GM12801 (cell line): ENCODE data around the gene LBP.

Experiments used
- TF ChIP-seq, protein P1 (sequence below): IDR thresholded peaks from one replicate; pipeline ENCODE4 v1.5.1; 2011; ENCODE audit warnings: control low read depth; ENCODE audit not compliant: insufficient read length; ENCODE audit errors: extremely low read depth

LBP gene

GRCh38 chr20:38386004-38386403 lies 39.7 kb downstream of the LBP start:
- TF ChIP-seq, protein P1, sequence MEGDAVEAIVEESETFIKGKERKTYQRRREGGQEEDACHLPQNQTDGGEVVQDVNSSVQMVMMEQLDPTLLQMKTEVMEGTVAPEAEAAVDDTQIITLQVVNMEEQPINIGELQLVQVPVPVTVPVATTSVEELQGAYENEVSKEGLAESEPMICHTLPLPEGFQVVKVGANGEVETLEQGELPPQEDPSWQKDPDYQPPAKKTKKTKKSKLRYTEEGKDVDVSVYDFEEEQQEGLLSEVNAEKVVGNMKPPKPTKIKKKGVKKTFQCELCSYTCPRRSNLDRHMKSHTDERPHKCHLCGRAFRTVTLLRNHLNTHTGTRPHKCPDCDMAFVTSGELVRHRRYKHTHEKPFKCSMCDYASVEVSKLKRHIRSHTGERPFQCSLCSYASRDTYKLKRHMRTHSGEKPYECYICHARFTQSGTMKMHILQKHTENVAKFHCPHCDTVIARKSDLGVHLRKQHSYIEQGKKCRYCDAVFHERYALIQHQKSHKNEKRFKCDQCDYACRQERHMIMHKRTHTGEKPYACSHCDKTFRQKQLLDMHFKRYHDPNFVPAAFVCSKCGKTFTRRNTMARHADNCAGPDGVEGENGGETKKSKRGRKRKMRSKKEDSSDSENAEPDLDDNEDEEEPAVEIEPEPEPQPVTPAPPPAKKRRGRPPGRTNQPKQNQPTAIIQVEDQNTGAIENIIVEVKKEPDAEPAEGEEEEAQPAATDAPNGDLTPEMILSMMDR = no peak

GRCh38 chr20:38386851-38387250 lies 40.6 kb downstream of the LBP start:
- TF ChIP-seq, protein P1 = no peak

- TF ChIP-seq, protein P1 = no peak
Measured at GRCh38 chr20:38387953-38388352, 41.7 kb downstream of the LBP start.

GRCh38 chr20:38392356-38392755 lies 46.1 kb downstream of the LBP start:
- TF ChIP-seq, protein P1 = no peak

DNA sequence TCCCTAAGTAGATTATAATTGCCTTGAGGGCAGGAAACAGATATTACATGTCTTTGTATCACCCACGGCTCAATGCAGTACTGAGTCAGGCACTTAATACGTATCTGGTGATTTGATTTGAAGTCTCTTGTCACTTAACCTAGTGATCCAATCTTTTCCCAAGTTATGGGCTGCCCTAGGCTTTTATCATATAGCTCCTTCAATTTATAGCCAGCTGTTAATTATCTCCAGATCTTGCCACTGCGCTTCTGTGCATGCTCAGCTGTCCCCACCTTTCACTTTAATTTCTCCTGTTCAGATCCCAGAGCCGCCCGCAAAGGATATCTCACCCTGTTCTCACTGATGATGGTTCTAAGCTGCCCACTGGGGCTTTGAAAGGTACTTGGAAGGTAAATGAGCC lies 47.0 kb downstream of the LBP start:
- TF ChIP-seq, protein P1 = no peak

- TF ChIP-seq, protein P1 = no peak
Measured at GRCh38 chr20:38395165-38395564, 48.9 kb downstream of the LBP start.

- TF ChIP-seq, protein P1 = no peak
Measured at GRCh38 chr20:38402089-38402488, 55.8 kb downstream of the LBP start.

DNA sequence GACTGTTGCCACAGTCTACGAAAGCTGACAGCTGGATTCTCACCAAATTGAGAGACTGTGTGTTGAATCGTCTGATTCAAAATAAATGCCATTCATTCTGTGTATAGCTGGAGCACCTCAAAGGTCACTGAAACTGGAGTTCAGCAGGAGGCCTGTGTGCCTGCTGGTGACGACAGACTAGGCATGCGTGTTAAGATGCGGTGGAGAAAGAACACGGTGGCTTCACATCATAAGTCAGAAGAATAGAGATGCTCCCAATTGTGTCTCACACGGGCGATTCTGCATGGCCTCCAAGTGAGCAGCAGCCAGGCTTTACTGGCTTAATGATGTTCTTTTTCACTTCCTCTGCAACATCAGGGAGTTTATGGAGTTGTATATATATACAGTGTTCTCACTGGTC lies 56.5 kb downstream of the LBP start:
- TF ChIP-seq, protein P1 = no peak
